GM12872 (cell line): ENCODE data around the gene CD58.

Experiments used
- TF ChIP-seq, protein P1 (sequence below): IDR thresholded peaks from 3 replicates; pipeline ENCODE4 v1.5.1; 2011; ENCODE audit warnings: low read depth, mild to moderate bottlenecking, low read length, moderate library complexity; ENCODE audit not compliant: insufficient read depth

CD58 gene

DNA sequence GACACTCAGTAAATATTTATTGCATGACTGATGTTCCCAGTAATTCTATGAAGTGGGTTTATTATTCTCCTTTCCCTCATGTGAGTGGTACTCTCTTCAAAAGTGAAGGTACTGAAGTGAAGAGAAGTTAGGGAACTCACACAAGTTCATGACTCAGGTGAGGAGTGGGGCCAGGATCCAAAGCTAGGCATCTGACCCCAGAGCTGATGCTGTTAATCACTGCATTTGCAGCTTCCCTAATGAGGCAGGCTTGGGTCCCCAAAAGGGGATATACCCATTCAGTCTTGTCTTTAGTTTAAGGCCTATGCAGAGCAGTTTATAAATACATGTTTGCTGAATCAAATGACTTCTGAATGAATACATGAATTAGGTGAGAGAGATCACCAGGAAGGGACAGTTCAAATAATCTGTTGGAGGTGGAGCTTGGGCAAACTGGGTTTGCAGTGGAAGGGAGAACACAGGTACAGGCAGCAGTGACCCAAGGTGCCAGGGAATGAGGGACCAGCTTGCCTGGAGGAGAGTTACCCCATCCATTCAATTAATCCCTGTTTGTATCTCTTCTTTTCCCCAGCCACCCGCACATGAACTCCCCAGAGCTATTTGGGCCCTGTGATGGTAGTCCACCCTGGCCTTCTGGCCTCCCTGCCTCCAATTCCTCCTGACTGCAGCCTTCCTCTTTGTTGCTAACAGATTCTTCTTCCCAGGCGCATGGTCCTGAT is 2.0 kb downstream of the CD58 start:
- TF ChIP-seq, protein P1, sequence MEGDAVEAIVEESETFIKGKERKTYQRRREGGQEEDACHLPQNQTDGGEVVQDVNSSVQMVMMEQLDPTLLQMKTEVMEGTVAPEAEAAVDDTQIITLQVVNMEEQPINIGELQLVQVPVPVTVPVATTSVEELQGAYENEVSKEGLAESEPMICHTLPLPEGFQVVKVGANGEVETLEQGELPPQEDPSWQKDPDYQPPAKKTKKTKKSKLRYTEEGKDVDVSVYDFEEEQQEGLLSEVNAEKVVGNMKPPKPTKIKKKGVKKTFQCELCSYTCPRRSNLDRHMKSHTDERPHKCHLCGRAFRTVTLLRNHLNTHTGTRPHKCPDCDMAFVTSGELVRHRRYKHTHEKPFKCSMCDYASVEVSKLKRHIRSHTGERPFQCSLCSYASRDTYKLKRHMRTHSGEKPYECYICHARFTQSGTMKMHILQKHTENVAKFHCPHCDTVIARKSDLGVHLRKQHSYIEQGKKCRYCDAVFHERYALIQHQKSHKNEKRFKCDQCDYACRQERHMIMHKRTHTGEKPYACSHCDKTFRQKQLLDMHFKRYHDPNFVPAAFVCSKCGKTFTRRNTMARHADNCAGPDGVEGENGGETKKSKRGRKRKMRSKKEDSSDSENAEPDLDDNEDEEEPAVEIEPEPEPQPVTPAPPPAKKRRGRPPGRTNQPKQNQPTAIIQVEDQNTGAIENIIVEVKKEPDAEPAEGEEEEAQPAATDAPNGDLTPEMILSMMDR, result no peak

DNA sequence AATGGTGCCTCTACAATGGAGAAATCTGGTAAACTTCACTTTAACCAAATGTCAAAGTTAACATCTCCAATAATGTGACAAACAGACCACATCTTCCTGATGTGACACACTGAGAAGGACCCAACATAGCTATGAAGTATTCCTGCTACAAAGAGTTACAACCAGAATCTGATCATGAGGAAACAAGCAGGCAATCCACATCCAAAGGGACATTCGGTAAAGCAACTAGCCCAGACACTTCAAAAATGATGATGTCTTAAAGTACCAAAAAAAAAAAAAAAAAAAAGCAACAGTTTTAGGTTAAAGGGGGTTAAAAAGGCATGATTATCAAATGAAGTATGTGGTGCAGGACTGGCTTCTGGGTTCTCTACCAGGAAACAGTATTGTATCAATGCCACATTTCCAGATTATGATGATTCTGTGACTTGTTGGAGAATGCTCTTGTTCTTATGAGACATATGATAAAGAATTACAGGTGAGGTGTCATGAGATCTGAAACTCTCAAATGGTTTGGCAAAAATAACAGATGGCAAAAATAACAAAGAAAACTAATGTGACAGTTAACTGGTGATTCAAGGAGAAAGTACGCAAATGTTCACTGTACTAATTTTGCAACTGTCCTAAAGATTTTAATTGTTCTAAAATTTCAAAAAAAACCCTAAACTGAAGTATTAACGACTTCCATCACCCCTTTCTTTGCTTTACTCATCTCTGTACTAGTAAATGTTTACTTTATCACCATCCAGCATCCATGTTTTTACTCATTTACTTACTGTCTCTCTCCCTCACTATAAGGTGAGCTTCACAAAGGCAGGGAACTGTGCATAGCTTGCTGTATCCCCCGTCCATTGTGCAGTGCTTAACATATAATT is 2.8 kb downstream of the CD58 start:
- TF ChIP-seq, protein P1, result no peak

DNA sequence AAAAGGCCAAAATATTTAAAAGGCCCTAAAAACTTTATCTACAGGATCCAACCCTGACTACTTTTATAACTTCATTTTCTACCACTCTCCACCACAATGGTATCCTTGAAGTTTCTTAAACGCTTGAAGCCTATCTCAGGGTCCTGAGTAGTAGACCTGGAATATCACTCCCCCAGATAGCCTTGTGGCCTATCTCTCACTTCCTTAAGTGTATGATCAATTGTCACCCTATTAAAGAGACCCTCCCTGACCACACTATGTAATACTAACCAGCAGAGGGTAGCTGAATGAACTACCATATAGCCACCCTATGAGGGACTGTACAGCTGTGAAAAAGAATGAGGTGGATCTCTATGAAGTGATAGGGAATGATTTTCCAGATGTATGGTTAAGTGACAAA is 5.6 kb downstream of the CD58 start:
- TF ChIP-seq, protein P1, result no peak

DNA sequence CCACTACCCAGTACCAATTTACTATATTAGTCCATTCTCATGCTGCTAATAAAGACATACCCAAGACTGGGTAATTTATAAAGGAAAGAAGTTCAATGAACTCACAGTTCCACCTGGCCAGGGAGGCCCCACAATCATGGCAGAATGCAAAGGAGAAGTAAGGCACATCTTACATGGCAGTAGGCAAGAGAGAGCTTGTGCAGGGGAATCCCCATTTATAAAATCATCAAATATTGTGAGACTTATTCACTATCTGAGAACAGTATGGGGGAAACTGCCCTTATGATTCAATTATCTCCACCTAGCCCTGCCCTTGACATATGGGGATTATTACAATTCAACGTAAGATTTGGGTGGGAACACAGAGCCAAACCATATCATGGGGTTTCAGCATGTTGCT is 6.4 kb downstream of the CD58 start:
- TF ChIP-seq, protein P1, result no peak

DNA sequence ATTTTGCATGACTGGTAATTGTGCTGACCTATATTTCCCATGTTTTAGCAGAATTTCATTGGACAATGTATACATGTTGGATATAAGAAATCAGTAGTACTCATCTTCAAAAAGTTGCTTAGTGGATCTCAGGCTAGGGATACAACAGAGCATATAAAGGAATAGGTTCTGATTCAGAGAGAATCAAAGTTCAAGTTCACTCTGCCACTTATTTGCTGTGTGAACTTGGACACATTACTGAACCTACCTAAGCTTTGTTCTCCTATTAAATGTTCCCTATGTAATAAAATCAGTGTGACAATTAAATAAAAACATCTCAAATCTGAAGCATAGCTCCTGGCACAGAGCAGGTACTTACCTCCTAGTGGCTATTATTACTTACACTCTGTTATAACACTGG is 9.3 kb downstream of the CD58 start:
- TF ChIP-seq, protein P1, result no peak

DNA sequence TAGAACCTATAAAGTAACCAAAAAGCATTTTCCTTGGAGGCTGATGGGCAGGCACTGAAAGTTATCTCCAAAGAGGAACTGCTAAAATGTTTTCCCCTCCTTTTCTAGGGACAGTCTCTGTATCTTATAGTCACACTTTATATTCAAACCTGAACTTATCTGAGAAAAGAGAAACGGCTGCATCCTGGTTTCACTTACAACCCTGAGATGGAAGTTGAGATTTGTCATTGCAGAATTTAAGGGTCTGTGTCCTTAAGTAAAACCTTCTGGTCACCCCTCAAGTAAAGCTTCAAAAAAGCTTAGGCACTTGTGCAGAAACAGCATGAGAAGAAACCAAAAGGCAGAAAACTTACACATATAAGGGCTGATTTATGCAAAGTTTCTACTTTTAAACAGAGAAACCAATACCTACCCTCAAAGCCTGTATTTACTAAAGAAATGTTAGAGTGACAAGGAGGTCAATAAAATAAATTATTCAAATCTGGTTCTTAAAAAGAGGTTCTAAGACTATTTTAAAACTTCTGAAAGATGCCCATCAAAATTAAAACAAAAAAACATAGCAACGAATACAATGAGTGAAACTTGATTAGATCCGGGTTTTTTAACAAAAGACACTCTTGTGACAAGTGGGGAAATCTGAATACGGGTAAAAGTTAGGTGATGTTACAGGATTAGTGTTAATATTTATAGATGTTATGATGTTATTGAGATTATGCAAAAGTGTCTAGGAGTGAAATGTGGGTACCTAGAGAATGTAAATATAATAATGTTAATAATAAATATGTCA is 9.9 kb downstream of the CD58 start:
- TF ChIP-seq, protein P1, result no peak

DNA sequence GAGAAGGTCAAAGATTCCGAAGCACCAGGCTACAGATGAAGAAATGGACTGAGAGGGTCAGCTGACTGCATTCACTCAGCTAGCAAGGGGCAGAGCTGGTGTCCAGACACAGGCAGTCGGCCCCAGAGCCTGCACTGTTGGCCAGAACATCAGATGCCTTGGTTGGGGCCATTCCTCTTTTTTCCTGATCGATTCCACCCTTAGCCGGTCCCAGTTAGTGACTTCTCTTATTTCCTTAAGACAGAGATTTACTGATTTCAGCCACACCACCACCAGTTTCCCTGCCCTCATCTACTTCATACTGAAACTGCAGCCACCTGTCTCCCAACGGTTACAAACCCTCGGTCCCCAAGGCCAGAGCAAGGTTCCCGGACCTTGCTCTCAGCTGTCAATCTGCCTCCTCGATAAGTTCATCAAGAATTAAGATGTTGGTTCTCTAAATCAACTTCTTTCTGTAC is 11.5 kb downstream of the CD58 start:
- TF ChIP-seq, protein P1, result no peak
